HG02623 (cell line): Measurements from ENCODE around the gene ANTXR1.

Experiments used
- ATAC-seq: cut with Tn5 transposase; IDR thresholded peaks from one replicate; pipeline ENCODE4 v1.9.1; 2021; ENCODE audit warnings: moderate library complexity; ENCODE audit not compliant: unreplicated experiment

ANTXR1 gene

DNA sequence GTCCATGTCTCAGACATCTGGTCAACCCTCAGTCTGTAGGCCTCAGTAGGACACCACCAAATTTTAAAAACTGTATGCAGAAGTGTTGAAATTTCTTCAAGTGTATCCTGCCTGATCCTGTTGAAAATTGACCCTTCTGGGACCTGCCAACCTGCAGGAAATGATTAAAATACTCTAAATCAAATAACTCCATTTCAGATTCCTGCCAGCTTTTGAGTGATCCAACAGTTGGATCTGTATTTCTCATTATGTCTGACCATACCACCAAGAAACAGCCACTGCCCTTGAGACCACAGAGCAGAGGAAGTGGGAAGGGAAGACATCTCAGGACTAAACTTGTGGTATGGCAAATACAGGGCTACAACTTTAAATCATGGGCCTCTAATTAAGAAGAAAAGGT, 113.4 kb downstream of the ANTXR1 start:
- ATAC-seq: no peak

DNA sequence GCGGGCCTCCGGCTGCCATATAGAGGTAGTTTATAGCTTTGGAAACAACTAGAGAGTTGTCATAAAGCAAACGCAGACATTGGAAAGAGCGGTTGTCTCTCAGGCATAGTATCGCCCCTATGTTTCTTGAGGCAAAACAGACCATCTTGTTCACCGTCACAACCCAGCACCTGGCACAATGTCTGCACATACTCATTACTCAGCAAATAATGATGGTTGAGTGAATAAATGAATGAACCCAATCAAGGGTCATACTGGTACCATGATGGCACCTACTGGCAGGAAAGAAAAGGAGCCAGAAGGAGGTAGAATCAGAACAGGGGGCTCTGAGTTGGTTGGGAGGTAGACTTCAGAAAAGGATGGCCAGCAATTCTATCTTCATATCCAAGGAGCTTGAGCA, 118.5 kb downstream of the ANTXR1 start:
- no peak for ATAC-seq

DNA sequence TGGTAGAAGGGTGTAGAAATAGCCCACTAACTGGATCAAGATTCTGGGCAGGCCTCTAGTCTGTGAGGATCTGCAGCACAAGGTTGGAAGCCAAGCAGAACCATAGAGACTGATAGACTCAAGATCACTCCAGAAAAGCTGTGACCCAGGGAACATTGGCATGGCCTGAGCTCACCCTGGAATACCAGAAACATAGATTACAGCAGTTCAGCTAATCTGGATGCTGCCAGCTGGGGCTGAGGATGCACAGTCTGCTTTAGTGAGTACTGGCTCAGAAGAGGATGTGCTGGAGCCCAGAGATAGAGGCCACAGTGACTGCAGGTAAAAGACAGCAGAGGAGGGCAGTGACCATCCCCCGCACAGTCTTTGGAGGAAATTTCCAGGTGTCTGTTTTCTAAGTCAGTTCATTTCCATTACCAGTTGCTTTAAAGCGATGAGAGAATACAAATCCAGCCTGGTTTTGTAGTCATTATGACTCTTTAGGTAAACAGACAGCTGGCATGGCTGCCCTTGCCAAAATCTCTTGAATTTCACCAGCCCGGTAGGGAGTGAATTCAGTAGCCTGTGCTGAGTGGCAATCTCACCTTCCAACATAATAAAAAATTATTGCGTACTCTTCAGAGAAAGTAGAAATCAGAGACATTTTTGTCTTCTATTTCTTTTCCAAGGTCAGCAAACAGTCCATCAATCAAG, 119.2 kb downstream of the ANTXR1 start:
- no peak for ATAC-seq

DNA sequence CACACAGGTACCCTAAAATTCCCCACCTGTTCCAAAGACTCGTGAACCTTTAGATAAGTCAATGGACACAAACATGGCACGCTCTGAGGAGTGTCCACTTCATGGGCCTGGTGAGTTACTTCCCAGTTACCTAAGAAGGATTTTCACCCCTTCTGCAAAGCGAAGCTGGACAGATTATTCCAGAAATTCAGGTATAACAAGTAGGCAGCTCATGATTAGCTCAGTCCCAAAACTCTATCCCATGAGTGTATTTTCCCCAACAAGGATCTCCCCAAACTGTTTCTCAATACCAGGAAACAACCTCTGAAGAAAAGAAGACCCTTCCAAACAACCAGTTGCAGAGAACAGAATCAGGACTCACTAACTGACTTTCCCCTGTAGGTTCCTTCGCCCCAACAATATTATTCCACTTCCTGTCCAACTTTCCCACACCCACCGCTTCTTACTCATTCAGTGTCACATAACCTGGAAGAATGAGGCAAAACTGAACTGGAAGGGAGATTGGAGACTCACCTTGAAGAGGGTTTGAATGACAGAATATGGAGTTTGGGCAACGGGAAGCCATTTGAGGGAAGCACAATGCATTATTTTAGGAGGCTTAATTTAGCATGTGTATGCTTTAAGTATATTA, 120.1 kb downstream of the ANTXR1 start:
- no peak for ATAC-seq

DNA sequence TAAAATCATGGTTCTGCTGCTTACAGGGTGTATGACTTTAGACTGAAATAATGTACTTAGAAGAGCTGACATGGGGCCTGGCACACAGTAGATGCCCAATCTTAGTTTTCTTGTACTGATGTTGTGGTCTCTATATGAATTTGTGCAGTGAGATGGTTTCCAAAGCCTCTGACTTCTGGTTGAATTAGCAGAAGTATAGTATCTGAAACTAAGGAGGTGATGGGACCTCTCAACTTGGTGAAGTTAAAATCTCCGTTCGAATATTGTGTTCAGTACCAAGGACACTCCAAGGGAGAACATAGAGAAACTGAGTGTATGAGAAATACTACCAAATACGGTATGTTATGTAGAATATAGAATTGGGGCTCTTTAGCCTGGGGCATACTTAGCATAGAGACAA, 120.9 kb downstream of the ANTXR1 start:
- no peak for ATAC-seq

DNA sequence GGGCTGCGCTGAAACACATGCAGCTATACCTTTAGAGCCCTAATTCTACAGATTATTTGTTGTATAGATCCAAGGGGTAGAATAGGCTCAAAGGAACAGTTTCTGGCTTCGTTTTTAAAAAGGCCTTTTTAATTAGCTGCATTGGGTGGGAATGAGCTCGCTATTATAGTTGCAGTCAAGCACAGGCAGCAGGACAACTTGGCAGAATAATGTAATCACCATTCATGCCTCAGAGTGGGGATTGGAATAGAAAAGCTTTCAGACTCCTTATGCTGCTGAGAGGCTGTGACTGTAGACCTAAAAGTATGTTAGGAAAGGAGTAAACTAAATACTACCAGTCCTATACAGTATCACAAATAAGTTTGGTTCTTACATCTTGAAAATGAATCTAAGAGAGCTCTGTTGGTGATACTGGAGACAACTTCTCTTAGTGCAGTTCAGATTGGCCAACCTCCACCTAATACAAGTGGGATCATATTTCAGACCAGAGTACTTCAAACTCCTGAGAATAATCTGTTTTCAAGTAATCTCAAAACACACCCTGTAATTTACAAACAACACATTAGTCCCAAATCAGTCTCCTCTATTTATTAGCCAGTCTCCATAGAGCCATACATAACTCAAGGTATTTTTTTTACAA, 121.4 kb downstream of the ANTXR1 start:
- no peak for ATAC-seq

DNA sequence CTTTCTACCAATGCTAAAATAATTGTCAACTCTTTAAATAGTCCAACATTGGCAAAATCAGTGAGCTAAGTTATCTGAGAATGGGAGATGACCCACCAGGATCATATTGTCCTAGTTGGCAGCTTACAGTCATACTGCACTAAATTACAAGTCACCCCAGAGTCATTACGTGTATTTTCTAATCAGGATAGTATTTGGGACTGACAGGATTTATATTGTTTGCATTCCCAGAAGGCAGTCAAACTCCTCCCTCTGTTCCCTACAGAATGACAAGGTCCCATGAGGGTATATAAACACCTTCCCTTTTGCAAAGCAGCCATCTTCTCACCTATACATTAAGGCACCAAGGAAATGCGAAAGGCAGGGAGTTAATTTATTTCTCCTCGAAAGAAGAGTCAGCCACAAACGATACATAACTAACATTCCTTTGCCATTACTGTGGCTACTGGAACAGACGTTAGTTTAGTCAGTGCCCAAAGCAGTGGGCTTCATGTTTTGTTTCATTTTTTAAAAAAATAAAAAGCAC, 125.3 kb downstream of the ANTXR1 start:
- ATAC-seq: no peak

DNA sequence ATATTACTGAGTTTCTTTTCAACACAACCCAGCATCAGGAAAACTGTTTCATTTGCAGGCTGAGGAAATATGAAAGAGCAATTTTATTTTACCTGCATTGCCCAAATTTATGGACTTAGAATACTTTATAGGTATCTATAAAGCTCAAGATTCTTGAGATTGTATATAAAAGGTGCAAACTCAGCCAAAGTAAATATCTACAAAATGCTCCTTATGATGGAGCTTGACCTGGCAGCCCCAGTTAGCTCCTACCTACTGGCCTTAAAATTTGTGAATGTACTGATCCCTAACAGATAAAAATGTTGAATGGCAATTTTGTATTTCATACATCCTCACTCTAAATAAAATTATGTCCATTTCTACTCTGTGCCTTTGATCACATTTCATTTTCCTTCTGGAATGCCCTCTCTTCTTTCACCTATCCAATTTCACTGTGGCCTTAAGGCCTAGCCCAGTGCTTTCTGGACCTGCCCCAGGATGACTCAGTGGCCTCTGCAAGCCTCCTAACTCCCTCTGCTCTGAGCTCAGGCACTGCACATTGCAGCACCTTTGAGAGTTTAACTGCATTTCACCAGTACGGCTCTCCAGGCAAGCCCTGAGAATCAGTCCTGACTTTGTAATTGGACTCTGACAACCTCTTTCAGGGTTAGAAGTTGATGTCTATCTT, 125.9 kb downstream of the ANTXR1 start:
- no peak for ATAC-seq

DNA sequence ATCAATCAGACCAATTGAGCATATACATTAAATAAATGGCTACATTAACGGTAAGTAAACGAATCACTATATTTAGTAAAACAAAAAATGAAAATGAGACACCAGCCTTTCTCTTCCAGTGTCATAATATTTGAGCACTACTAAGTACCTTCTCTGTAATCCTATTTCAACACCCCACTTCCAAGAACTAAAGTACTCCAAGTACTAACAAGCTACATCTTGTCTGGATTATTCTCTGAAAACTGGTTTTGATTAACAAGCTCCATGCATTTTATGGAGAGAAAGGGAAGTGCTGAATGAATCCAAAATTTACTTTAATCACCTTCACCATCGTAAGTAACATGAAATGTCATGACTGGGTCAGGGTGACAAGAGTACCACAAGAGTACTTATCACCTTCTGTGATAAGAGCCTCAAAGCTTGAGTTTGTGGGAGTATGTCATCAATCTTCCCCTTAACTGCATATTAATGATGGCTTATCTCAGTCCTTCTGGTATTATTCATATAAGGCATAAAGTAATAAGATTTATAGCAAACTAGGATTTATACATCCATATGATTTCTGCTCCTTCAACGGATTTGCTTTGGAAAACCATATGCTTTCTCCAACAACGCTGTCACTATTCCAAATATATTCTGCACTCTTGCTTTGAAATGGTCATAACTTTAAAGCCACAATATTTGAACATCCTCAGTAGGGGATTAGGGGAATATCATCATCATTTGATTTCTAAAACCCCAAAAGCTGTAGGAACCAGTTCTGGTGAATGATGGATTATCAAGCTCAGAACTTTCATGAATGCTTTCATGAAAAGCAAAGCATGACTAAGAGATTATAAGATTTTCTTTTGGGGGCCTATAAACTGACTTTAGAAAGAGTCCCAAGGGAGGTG, 127.0 kb downstream of the ANTXR1 start:
- ATAC-seq: no peak

DNA sequence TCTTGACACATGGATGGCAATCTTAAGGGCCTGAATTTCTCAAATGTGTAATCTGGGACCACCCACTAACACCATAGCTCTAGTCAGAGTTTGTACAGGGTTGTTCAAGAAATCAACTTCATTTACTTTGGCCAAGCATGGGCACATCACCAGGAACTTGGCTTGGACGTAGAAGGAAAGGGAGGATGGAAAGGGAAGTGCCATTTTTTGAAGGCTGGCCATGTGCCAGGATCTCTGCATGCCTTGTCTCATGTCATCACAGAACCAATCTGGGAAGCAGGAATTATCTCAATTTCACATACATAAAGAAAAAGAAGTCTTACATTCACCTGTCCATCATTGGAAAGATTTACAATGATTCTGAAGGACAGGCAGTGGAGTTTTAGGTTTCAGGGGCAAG, 128.1 kb downstream of the ANTXR1 start:
- no peak for ATAC-seq

DNA sequence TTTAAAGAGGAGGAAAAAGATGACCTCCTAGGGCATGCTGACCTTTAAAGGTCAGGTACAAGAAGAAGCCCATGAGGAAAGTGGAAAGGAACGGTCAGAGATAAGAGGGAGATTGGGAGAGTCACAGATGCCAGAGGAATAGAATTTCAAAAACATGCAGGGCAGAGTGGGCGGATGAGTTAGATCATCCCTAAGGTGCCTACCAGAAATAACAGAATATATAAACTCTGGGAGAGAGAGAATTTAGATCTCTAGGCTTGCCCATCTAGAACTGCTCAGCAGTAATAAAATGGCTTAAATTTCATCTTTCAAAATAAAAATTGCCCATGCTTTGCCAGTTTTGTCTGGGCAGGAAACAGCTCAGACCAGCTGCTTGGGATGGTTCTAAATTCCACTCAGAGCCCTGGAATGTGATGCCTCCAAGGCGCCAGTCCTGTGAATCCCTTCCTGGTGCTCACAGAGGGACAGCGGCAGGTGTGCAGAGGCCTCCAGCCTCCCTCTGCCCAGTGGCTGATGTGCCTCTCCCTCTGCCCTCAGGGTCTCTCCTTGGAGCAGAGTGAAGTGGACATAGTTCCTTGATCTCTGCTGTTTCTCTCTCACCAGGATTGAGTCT, 130.9 kb downstream of the ANTXR1 start:
- ATAC-seq: no peak

DNA sequence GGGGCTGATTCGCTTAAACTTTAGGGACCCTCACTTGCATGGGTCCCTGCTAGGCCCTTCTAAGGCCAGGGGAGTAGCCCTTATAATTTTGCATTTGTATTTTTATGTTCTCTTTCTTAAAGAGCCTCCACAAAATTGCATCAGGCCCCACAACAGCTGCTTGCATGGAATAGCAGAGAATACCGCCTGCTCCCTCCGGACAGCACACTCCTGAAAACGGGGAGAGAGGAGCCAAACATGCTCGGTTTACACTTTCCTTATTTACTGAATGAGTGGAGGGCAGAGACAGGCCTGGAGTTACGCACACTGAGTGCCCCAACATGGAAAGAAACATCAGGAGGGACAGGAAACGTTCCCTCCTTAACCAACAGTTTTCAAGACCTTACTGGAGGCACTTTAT, 132.2 kb downstream of the ANTXR1 start:
- ATAC-seq: no peak

DNA sequence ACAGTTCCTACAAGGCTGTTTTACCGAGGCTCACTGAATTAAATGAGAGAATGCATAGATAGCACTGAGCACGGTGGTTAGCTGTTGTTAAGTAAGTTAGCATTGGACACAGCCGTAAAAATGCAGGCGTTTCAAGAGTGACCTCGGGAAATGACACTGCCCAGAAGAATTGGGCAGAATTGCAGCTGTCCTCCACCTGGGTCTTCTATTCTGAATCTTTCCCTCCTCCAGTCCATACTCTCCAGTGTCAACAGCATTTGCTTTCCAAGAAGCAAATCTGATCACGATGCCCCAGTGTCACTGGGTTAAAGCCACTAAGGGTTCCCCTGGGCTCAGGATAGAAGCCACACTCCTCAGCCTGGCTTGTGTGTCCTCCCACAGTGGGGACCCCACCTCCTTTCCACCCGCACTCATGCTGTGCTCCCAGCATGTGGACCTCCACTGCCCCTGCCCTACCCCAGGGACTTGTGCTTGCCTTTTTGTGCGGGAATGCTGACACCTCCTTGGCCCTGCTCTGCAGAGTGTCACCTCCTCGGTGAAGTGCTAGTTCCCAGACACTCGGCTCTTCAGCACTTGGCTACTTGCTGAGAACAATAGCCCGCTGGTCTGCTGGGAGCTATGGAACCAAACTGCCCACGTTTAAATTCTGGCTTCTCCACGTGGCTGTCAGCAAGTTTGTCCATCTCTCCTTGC, 135.0 kb downstream of the ANTXR1 start:
- no peak for ATAC-seq

DNA sequence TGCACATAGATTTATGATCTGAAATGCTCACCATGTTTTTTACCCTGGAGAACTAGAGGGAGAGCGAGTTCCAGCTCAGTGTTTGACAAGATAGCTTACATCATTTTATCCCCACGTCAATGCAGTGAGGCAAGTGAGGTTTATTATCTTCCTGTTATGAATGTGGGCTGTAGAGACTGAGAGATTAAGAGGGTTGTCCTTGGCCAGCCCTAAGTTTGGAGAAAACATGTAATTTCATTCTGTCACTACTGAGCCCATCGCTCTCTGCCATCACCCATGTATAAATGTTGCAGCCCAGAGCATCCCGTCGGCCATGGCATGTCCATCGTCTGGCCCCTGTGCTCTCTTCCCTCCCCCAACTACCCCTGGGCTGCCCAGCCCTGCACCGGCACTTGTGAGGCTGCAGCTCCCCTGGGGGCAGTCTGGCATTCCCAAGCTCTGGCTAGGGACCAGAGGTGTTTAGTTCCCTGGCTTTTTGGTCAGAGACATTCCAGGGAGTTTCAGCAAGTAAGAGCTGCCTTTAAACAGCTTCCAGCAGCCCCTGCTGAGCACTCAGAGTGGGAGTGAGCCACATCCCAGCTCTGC, 136.7 kb downstream of the ANTXR1 start:
- ATAC-seq: no peak

DNA sequence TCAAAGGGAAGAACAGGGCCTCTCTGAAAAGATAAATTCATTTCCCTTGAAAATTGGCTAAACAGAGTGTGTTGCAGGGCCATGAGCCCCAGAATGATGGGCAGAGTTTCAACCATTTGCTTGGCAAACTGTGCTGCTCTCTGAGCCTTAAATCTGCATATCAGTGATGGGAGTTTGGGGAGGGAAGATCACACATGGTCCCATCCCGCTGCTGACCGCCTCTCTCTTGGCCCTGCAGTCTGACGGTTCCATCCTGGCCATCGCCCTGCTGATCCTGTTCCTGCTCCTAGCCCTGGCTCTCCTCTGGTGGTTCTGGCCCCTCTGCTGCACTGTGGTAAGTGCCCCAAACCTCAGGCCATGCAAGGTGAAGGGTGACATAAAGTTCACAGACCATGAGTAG, 139.0 kb downstream of the ANTXR1 start:
- ATAC-seq: no peak

DNA sequence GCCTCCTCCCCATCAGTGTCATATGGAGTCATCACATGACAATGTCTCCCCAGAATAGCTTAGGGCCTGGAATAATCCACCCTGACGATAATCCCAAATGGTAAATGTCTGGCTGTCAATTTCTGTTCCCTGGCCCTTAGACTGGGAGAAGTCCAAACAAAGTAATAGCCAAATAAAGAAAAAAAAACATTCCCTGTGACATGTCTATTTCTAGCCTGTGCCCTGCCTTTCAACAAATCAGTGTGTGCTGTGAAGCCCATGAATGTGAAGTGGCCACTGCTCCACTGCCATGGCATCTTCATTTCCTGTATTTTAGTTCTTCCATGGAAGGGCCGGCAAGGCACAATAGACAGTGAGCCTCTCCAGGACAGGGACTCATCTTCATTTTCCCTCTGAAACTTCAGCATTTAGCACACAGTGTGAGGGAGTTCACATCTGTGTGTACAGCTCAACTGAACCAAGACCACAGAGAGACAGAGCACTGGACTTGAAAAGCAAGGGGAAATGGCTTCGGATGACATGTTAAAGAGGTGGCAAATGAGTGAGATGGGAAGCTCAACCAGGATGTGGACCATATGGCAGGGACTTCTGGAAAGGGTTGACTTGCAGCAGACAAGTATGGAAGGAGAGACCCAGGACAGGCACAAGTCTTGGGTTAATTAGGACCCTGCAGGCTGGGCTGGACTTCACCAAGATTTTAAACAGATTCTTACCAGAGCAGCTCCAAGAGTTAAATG, 140.0 kb downstream of the ANTXR1 start:
- no peak for ATAC-seq

DNA sequence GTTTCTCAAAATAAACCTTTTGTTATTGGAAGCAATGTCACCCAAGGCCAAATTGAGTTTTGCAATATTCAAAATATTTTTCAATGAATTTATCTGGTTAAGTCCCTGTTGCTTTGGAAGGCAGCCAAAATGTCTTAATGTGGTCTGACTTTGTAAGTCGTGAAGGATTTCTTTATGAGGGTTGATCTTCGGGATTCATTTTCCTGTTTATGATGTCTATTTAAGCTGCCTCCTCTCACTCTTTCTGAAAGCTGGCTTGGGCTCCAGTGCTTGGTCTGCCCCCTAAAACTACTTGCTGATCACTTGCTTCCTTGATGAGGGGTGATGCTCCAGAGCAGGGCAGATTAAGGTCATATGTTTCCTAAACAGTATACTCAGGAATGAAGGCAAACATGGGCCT, 141.1 kb downstream of the ANTXR1 start:
- ATAC-seq: no peak

DNA sequence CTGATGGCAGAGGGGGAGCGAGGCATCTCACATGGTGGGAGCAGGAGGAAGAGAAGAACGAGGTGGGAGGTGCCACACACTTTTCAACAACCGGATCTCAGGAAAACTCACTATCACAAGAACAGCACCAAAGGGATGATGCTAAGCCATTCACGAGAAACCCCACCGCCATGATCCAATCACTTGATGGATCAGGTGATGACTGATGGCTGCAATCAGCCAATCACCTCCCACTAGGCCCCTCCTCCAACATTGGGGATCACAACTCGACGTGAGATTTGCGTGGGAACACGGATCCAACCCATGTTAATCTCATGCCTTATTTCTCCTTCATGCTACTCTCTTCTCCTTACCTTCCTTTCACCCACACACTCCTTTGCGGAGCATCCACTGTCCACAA, 143.6 kb downstream of the ANTXR1 start:
- no peak for ATAC-seq

DNA sequence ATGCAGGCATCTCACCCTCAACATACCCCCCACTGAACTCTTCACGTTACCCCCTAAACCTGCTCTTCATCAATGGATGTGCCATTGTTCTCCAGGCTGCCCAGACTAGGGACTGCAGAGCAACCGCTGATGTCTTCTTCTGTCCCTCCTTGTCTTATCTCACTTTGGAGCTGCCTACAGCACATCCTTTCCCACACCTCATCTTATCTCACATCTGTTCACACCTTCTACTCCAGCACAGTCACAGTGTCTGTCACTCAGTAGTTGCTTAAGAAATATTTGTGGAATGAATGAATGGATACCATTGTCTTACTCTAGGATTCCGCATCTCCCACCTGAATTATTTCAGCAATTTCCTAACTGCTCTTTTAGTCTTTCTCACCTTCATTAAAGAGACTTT, 144.5 kb downstream of the ANTXR1 start:
- no peak for ATAC-seq
